NB4 (cell line): ENCODE measurements around the gene HSD17B2.

Source experiments
- CTCF ChIP-seq: IDR thresholded peaks from one replicate; pipeline ENCODE4 v1.5.1; 2012; ENCODE audit warnings: low read depth, low read length
- MAX ChIP-seq: IDR thresholded peaks from 2 replicates; pipeline ENCODE4 v1.6.1; 2011; ENCODE audit warnings: low read depth, low read length
- POLR2A ChIP-seq: IDR thresholded peaks from 2 replicates; pipeline ENCODE4 v1.6.1; 2011; ENCODE audit warnings: mild to moderate bottlenecking; ENCODE audit not compliant: insufficient read length; ENCODE audit errors: extremely low read depth

- TF ChIP-seq CTCF (no peak), POLR2A (no peak), MAX (no peak)
Measured at GRCh38 chr16:82129881-82130280, 94.8 kb downstream of the HSD17B2 start.
